ENCODE data around the gene GRAMD1B.
"Not testable (repeated sequence)": the region's sequence is repeated elsewhere in the genome, so short reads cannot be mapped to it uniquely, and the experiment has no call there.

GRAMD1B gene

DNA sequence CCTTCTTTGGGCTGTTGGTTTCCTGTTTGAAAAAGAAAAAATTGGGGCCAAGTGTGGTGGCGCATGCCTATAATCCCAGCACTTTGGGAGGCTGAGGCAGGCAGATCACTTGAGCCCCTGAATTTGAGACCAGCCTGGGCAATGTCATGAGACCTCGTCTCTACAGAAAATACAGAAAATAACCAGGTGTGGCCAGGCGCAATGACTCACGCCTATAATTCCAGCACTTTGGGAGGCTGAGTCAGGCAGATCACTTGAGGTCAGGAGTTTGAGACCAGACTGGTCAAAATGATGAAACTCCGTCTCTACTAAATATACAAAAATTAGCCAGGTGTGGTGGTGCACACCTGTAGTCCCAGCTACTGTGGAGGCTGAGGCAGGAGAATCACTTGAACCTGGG lies 26.4 kb downstream of the GRAMD1B start:
- not testable (repeated sequence) for H2AK5ac ChIP-seq (ENCODE audit: low read depth, low read length); H4K91ac ChIP-seq (ENCODE audit: low read depth, low read length, poor library complexity); H3K14ac ChIP-seq (ENCODE audit: low read length); DNase-seq (ENCODE audit: low spot score); H3K79me1 ChIP-seq (ENCODE audit: low read depth, low read length); H3K4me1 ChIP-seq (ENCODE audit: control insufficient read depth in 2 of 2, insufficient read depth in 1 of 2, low read depth in 1 of 2, low read length in 2 of 2); H3K27me3 ChIP-seq (ENCODE audit: control insufficient read depth in 3 of 3, insufficient read depth in 3 of 3, low read depth in 1 of 3, low read length in 3 of 3); H3K23ac ChIP-seq (ENCODE audit: low read depth, low read length, poor library complexity); H3K18ac ChIP-seq (ENCODE audit: low read length); H3K9me3 ChIP-seq (replicated peaks in 1 of 2; ENCODE audit: control insufficient read depth in 2 of 2, insufficient read depth in 1 of 2, low read depth in 1 of 2, low read length in 2 of 2); H3K36me3 ChIP-seq (replicated peaks in 1 of 2; ENCODE audit: control insufficient read depth in 2 of 2, insufficient read depth in 2 of 2, low read length in 2 of 2); H2BK15ac ChIP-seq (ENCODE audit: low read length); H3K4me3 ChIP-seq (ENCODE audit: low read length in 2 of 2); H2AFZ ChIP-seq (ENCODE audit: low read length); H3K4me2 ChIP-seq (ENCODE audit: insufficient read depth, low read length, poor library complexity, severe bottlenecking); H3K4ac ChIP-seq (ENCODE audit: low read length); H3K27ac ChIP-seq (replicated peaks; ENCODE audit: low read length); H2BK120ac ChIP-seq (ENCODE audit: low read depth, low read length); H3K9ac ChIP-seq (ENCODE audit: low read depth, low read length, poor library complexity); H2BK5ac ChIP-seq (ENCODE audit: low read length); H2BK12ac ChIP-seq (ENCODE audit: low read length); H4K8ac ChIP-seq (ENCODE audit: low read depth, low read length)
- no CpG with 5 or more reads among the region's 5 CpGs for WGBS, 2 donors (ENCODE audit: extremely low coverage in 2 of 2, insufficient read length in 2 of 2, insufficient replicate concordance in 1 of 2)

DNA sequence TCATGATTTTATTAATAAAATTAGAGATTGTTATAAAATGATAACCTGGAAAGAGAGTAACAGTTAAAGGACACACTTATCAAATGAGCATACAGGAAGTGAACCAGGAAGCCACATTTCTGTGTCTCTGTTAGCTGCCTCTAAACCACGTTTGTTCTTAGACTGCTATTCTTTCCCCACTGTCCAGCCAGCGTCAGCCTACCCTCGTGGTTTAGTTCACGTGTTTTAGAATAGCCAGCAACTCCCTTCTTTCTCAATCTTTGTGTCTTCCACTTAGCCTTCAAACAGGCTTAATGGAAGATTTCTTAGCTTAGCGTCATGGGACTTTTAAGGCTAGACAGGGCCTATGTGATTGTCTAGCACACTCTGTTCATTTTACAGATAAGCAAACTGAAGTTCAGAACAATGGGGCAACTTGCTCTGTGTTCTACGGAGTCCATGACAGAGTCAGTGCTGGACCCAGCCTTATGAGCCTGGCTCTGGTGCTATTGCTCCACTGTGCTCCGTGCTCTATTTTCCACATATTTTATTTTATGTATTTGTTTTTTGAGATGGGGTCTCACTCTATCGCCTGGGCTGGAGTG lies 27.2 kb downstream of the GRAMD1B start:
- H3K4ac ChIP-seq (ENCODE audit: low read length): no peak overlapping the region
- no peak overlapping the region for H2AFZ ChIP-seq (ENCODE audit: low read length)
- H2BK120ac ChIP-seq (ENCODE audit: low read depth, low read length): no peak overlapping the region
- no peaks in the 10 kb centered on the region for H3K36me3 ChIP-seq (replicated peaks in 1 of 2; ENCODE audit: control insufficient read depth in 2 of 2, insufficient read depth in 2 of 2, low read length in 2 of 2)
- no peak overlapping the region for H3K18ac ChIP-seq (ENCODE audit: low read length)
- H3K27me3 ChIP-seq (ENCODE audit: control insufficient read depth in 3 of 3, insufficient read depth in 3 of 3, low read depth in 1 of 3, low read length in 3 of 3): peaks cover 0 to 2% (median 0%) of the 10 kb centered on the region in 3 experiments
- no peak overlapping the region for H2BK12ac ChIP-seq (ENCODE audit: low read length)
- peaks cover 0 to 2% of the 10 kb centered on the region in 2 donors for H3K4me1 ChIP-seq (ENCODE audit: control insufficient read depth in 2 of 2, insufficient read depth in 1 of 2, low read depth in 1 of 2, low read length in 2 of 2)
- H3K9ac ChIP-seq (ENCODE audit: low read depth, low read length, poor library complexity): no peak overlapping the region
- DNase-seq (ENCODE audit: low spot score): no peak
- H2BK15ac ChIP-seq (ENCODE audit: low read length): no peak overlapping the region
- no peak overlapping the region for H2AK5ac ChIP-seq (ENCODE audit: low read depth, low read length)
- no peak overlapping the region for H3K27ac ChIP-seq (replicated peaks; ENCODE audit: low read length)
- no peak overlapping the region for H4K8ac ChIP-seq (ENCODE audit: low read depth, low read length)
- no CpG with 5 or more reads among the region's 8 CpGs for WGBS, 2 donors (ENCODE audit: extremely low coverage in 2 of 2, insufficient read length in 2 of 2, insufficient replicate concordance in 1 of 2)
- H3K14ac ChIP-seq (ENCODE audit: low read length): no peak overlapping the region
- no peak overlapping the region for H2BK5ac ChIP-seq (ENCODE audit: low read length)
- H3K4me2 ChIP-seq (ENCODE audit: insufficient read depth, low read length, poor library complexity, severe bottlenecking): no peak overlapping the region
- no peaks in the 10 kb centered on the region for H3K9me3 ChIP-seq (replicated peaks in 1 of 2; ENCODE audit: control insufficient read depth in 2 of 2, insufficient read depth in 1 of 2, low read depth in 1 of 2, low read length in 2 of 2)
- H3K23ac ChIP-seq (ENCODE audit: low read depth, low read length, poor library complexity): no peak overlapping the region
- no peak overlapping the region for H3K4me3 ChIP-seq (ENCODE audit: low read length in 2 of 2)
- H4K91ac ChIP-seq (ENCODE audit: low read depth, low read length, poor library complexity): no peak overlapping the region
- no peaks in the 10 kb centered on the region for H3K79me1 ChIP-seq (ENCODE audit: low read depth, low read length)

DNA sequence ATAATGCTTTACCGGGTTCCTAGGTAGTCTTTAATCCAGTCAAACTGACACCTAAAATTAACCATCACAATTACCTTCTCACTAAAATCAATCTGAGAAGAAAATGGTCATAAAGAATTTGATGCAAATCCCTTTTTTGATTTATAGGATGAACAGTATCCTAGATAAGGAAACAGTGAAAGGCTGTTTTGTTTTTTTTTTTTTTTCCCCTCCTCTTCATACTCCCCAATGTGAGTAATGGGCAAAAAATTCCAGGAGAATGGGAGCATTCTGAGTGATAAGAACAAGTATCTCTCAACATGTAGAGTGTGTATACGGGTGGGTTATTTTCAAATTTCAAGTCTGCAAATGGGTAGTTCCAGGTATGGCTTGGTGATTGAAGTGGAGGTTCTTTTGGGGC lies 28.4 kb downstream of the GRAMD1B start:
- Histone ChIP-seq H2BK120ac (ENCODE audit: low read depth, low read length) (no peak overlapping the region), H3K4me1 (ENCODE audit: control insufficient read depth in 2 of 2, insufficient read depth in 1 of 2, low read depth in 1 of 2, low read length in 2 of 2) (peaks cover 0 to 4% of the 10 kb centered on the region in 2 donors), H3K27ac (replicated peaks; ENCODE audit: low read length) (no peak overlapping the region), H4K91ac (ENCODE audit: low read depth, low read length, poor library complexity) (no peak overlapping the region), H2AK5ac (ENCODE audit: low read depth, low read length) (no peak overlapping the region), H3K4ac (ENCODE audit: low read length) (no peak overlapping the region), H3K9me3 (replicated peaks in 1 of 2; ENCODE audit: control insufficient read depth in 2 of 2, insufficient read depth in 1 of 2, low read depth in 1 of 2, low read length in 2 of 2) (no peaks in the 10 kb centered on the region), H3K9ac (ENCODE audit: low read depth, low read length, poor library complexity) (no peak overlapping the region), H3K23ac (ENCODE audit: low read depth, low read length, poor library complexity) (no peak overlapping the region), H3K79me1 (ENCODE audit: low read depth, low read length) (no peaks in the 10 kb centered on the region), H3K36me3 (replicated peaks in 1 of 2; ENCODE audit: control insufficient read depth in 2 of 2, insufficient read depth in 2 of 2, low read length in 2 of 2) (no peaks in the 10 kb centered on the region), H2AFZ (ENCODE audit: low read length) (no peak overlapping the region), H3K18ac (ENCODE audit: low read length) (no peak overlapping the region), H3K14ac (ENCODE audit: low read length) (no peak overlapping the region), H3K4me3 (ENCODE audit: low read length in 2 of 2) (no peak overlapping the region), H2BK12ac (ENCODE audit: low read length) (no peak overlapping the region), H2BK15ac (ENCODE audit: low read length) (no peak overlapping the region), H3K27me3 (ENCODE audit: control insufficient read depth in 3 of 3, insufficient read depth in 3 of 3, low read depth in 1 of 3, low read length in 3 of 3) (peaks cover 0 to 2% (median 0%) of the 10 kb centered on the region in 3 experiments), H4K8ac (ENCODE audit: low read depth, low read length) (no peak overlapping the region), H2BK5ac (ENCODE audit: low read length) (no peak overlapping the region), H3K4me2 (ENCODE audit: insufficient read depth, low read length, poor library complexity, severe bottlenecking) (no peak overlapping the region)
- no CpG with 5 or more reads among the region's 2 CpGs for WGBS, 2 donors (ENCODE audit: extremely low coverage in 2 of 2, insufficient read length in 2 of 2, insufficient replicate concordance in 1 of 2)
- DNase-seq (ENCODE audit: low spot score): no peak

DNA sequence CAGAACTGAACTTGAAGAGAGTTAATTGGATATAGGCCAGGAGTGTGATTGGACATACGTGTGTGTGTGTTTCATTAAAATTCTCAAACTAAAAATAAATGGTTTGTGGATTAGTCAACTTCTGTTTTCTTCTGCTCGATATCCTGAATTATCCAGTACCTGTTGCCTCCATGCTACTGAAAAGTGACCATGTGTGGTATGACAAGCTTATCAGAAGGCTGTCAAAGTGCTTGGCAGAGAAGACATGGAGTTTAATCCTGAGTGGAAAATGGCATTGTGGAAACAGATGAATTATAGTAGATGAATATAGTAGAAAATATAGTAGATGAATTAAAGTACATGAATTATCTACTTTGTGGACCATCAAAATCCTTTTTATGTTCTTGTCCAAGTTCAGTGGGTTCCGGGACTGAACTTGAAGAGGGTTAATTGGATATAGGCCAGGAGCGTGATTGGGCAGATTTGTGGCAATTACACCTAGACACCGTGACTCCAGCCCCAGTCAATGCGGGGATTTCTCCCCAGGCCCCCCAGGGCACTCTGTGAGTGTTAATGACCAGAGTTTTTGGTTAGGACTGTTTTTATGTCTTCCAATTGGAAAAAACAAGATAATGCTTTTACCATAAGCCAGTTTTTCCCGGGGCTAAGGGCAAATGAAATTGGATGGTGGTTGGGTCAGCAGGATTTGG lies 30.1 kb downstream of the GRAMD1B start:
- no peaks in the 10 kb centered on the region for H3K36me3 ChIP-seq (replicated peaks in 1 of 2; ENCODE audit: control insufficient read depth in 2 of 2, insufficient read depth in 2 of 2, low read length in 2 of 2)
- H2AFZ ChIP-seq (ENCODE audit: low read length): no peak overlapping the region

More for the DNA sequence above, 30.1 kb downstream of the GRAMD1B start:
- Histone ChIP-seq H3K14ac (ENCODE audit: low read length) (no peak overlapping the region), H2BK15ac (ENCODE audit: low read length) (no peak overlapping the region), H3K4me3 (ENCODE audit: low read length in 2 of 2) (no peak overlapping the region), H3K4me1 (ENCODE audit: control insufficient read depth in 2 of 2, insufficient read depth in 1 of 2, low read depth in 1 of 2, low read length in 2 of 2) (peaks cover 0 to 2% of the 10 kb centered on the region in 2 donors), H4K8ac (ENCODE audit: low read depth, low read length) (no peak overlapping the region), H3K9me3 (replicated peaks in 1 of 2; ENCODE audit: control insufficient read depth in 2 of 2, insufficient read depth in 1 of 2, low read depth in 1 of 2, low read length in 2 of 2) (no peaks in the 10 kb centered on the region), H2BK120ac (ENCODE audit: low read depth, low read length) (no peak overlapping the region), H4K91ac (ENCODE audit: low read depth, low read length, poor library complexity) (no peak overlapping the region), H3K79me1 (ENCODE audit: low read depth, low read length) (no peaks in the 10 kb centered on the region), H2BK12ac (ENCODE audit: low read length) (no peak overlapping the region), H3K9ac (ENCODE audit: low read depth, low read length, poor library complexity) (no peak overlapping the region), H3K4ac (ENCODE audit: low read length) (no peak overlapping the region), H3K27ac (replicated peaks; ENCODE audit: low read length) (no peak overlapping the region), H2BK5ac (ENCODE audit: low read length) (no peak overlapping the region), H3K4me2 (ENCODE audit: insufficient read depth, low read length, poor library complexity, severe bottlenecking) (no peak overlapping the region), H2AK5ac (ENCODE audit: low read depth, low read length) (no peak overlapping the region), H3K23ac (ENCODE audit: low read depth, low read length, poor library complexity) (no peak overlapping the region), H3K27me3 (ENCODE audit: control insufficient read depth in 3 of 3, insufficient read depth in 3 of 3, low read depth in 1 of 3, low read length in 3 of 3) (peaks cover 0 to 2% (median 0%) of the 10 kb centered on the region in 3 experiments), H3K18ac (ENCODE audit: low read length) (no peak overlapping the region)
- WGBS, 2 donors (ENCODE audit: extremely low coverage in 2 of 2, insufficient read length in 2 of 2, insufficient replicate concordance in 1 of 2): no CpG with 5 or more reads among the region's 7 CpGs
- no peak for DNase-seq (ENCODE audit: low spot score)
